GM19467 (cell line): ENCODE data around the gene TSPAN1.
A peak's percentile ranks its signal among the peaks of the same experiment; 100 is the strongest.

Source experiments
- ATAC-seq: cut with Tn5 transposase; IDR thresholded peaks from one replicate; pipeline ENCODE4 v1.9.1; 2021; ENCODE audit warnings: mild to moderate bottlenecking, moderate library complexity; ENCODE audit not compliant: unreplicated experiment

The TSPAN1 gene

GRCh38 chr1:46174448-46175231, at the start of gene TSPAN1:
Gene TSPAN1 (plus strand): TSS chr1:46175087. CDS start chr1:46181108, 6,021 bp downstream.
- ATAC-seq = no peak

GRCh38 chr1:46128344-46128743, 46.5 kb upstream of the TSPAN1 start:
- ATAC-seq = no peak

GRCh38 chr1:46130121-46130520, 44.8 kb upstream of the TSPAN1 start:
- no peak for ATAC-seq

GRCh38 chr1:46130606-46131005, 44.3 kb upstream of the TSPAN1 start:
- no peak for ATAC-seq

GRCh38 chr1:46131093-46131492, 43.8 kb upstream of the TSPAN1 start:
- no peak for ATAC-seq

GRCh38 chr1:46131712-46132528, 43.0 kb upstream of the TSPAN1 start:
- no peak for ATAC-seq

- peak; percentile 88 for ATAC-seq
Measured at GRCh38 chr1:46132529-46133180, 42.2 kb upstream of the TSPAN1 start, which contains the start of gene PIK3R3. Gene PIK3R3 (minus strand): TSS chr1:46132629. CDS start chr1:46131952, 677 bp downstream.

GRCh38 chr1:46133181-46133658, 41.7 kb upstream of the TSPAN1 start:
- ATAC-seq = peak; percentile 42

GRCh38 chr1:46133781-46134350, 41.0 kb upstream of the TSPAN1 start:
- no peak for ATAC-seq

GRCh38 chr1:46134660-46135331, 40.1 kb upstream of the TSPAN1 start:
- no peak for ATAC-seq

- no peak for ATAC-seq
Measured at GRCh38 chr1:46136711-46137110, 38.2 kb upstream of the TSPAN1 start.

- ATAC-seq = no peak
Measured at GRCh38 chr1:46137916-46138315, 37.0 kb upstream of the TSPAN1 start.

GRCh38 chr1:46148318-46148717, 26.6 kb upstream of the TSPAN1 start:
- no peak for ATAC-seq

GRCh38 chr1:46150085-46150484, 24.8 kb upstream of the TSPAN1 start:
- ATAC-seq = no peak

GRCh38 chr1:46152016-46152415, 22.9 kb upstream of the TSPAN1 start:
- no peak for ATAC-seq

- ATAC-seq = no peak
Measured at GRCh38 chr1:46153228-46153627, 21.7 kb upstream of the TSPAN1 start.

- ATAC-seq = no peak
Measured at GRCh38 chr1:46153732-46154131, 21.2 kb upstream of the TSPAN1 start.

- ATAC-seq = no peak
Measured at GRCh38 chr1:46157916-46158311, 17.0 kb upstream of the TSPAN1 start.

GRCh38 chr1:46158312-46159281, 16.3 kb upstream of the TSPAN1 start:
- ATAC-seq = peak; percentile 69
